Spinal cord (tissue), 10 donors: Measurements from ENCODE around the gene LINGO3. TPM values are rescaled to one million over a fixed set of nuclear protein-coding genes. Genes with fewer than 3 reads are reported as not detected.

Experiments used
- DNase-seq, 6 donors: peaks; one replicate each; pipeline versions ENCODE4 v3.0.0 to v3.0.0-alpha.2; 2013 to 2015; ENCODE audit warnings: low spot score in 6 of 6, low read depth in 4 of 6
- H3K27ac ChIP-seq: one replicate; pipeline ENCODE4 v1.5.1; 2013; ENCODE audit warnings: low read depth, low read length, control low read depth
- H3K27me3 ChIP-seq: one replicate; pipeline ENCODE4 v1.6.1; 2013; ENCODE audit warnings: low read length; ENCODE audit not compliant: control insufficient read depth, insufficient read depth
- H3K36me3 ChIP-seq: one replicate; pipeline ENCODE4 v1.6.1; 2013; ENCODE audit warnings: low read length; ENCODE audit not compliant: control insufficient read depth, insufficient read depth
- H3K4me1 ChIP-seq: one replicate; pipeline ENCODE4 v1.6.1; 2013; ENCODE audit warnings: low read length; ENCODE audit not compliant: control insufficient read depth, insufficient read depth
- H3K4me3 ChIP-seq: one replicate; pipeline ENCODE4 v1.5.1; 2013; ENCODE audit warnings: low read depth, low read length, control low read depth
- H3K9me3 ChIP-seq: one replicate; pipeline ENCODE4 v1.6.1; 2013; ENCODE audit warnings: low read length; ENCODE audit not compliant: control insufficient read depth, insufficient read depth
- WGBS: methylation state at CpG from one replicate; pipeline ENCODE4 v1.1.5; 2013; ENCODE audit warnings: missing lambda C conversion rate; ENCODE audit not compliant: insufficient coverage; 5-methylcytosine and 5-hydroxymethylcytosine counted together
- polyA plus RNA-seq, 2 donors: library from polyadenylated mRNA; unstranded; fragments of 120-200 nt; gene quantifications; one replicate each; pipeline ENCODE4 v1.2.1, GENCODE V29; 2013; ENCODE audit not compliant: insufficient read length in 2 of 2
- total RNA-seq, 2 donors: library from RNA; depleted of rRNA in 1 of 2; stranded (reverse); fragments of 120-200 nt in 1 of 2; fragments of >200 nt in 1 of 2; gene quantifications; one replicate each; pipeline versions ENCODE4 v1.2.3 to v1.2.4, GENCODE V29; 2013 to 2014
- donor health status: healthy.

The LINGO3 gene
- total and polyA plus RNA-seq, 4 donors = 0.94 to 7.4 (median 4.6) TPM

DNA sequence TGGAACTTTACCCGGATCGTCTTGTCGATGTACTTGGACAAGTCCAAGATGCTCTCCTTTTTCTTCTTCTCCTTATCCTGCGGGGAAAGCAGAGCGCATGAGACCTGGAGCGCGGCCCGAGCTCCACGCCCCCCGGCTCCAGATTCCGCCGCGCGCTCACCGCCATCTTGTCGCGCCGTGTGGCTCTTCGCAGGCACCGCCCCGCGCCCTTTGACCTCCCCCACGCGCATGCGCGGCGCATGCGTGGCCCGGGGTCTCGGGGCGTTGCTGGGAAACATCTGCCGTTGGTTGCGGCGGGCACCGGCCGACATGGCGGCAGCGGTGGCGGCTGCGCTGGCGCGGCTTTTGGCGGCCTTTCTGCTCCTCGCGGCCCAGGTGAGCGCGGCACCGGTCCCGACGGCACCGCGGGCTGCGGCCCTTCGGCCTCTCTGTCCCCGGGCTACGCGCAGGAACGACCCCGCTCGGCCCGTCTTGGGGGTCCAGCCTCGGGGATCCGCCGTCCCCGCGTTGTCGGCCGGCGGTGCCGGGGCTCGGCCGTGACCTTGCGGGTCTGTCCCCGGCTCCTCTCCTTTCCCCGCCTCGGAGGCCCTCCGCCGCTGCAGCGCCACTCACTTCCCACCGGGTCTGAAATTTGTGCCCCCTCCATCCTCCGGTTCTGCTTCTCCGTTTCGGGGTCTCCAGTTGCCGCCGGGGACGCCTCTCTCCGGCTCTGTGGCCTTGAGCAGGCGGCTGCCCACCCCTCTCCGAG, 20.6 kb upstream of the LINGO3 start, which contains the start of the genes LSM7 and SPPL2B:
TSS of gene LSM7 (minus strand) at position 186 of the 748 bp plus-strand sequence. CDS start at position 166, 20 bp downstream.
TSS of gene SPPL2B (plus strand) at position 284 of the 748 bp plus-strand sequence. CDS start at position 310, 26 bp downstream.
- Histone ChIP-seq H3K36me3 (peaks cover 48% of the 10 kb centered on the region), H3K9me3 (no peaks in the 10 kb centered on the region), H3K27ac (peak within 1 kb of the TSS; percentile 67), H3K4me1 (peaks cover 78% of the 10 kb centered on the region), H3K4me3 (peak within 1 kb of the TSS; percentile 93), H3K27me3 (no peaks in the 10 kb centered on the region)
- WGBS = 0% methylated on average over 89 of the region's 89 CpGs
- DNase-seq = peak; percentile 84 to 97 (median 90)

DNA sequence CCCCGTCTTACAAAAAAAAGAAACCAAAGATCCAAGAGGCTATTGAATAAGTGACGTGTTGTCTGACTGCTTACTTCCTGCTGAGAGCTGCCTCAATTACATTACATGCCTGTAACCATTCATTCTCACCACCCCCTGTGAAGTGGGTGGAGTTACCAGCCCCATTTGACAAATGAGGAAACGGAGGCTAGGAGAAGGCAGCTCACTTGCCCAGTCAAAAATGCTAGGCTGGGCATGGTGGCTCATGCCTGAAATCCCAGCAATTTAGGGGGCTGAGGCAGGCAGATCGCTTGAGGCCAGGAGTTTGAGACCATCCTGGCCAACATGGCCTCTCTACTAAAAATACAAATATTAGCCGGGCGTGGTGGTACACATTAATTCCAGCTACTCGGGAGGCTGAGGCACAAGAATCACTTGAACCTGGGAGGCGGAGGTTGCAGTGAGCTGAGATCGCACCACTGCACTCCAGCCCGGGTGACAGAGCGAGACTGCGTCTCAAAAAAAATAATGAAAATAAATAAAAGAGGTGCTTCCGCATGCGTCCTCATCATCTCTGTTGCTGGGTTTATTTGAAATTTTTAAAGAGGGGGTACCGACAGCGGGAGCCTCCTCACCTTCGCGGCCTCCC, 19.9 kb upstream of the LINGO3 start:
- Histone ChIP-seq H3K27me3 (no peaks in the 10 kb centered on the region), H3K36me3 (peaks cover 50% of the 10 kb centered on the region), H3K27ac (peak overlapping the region; percentile 67), H3K4me1 (peaks cover 71% of the 10 kb centered on the region), H3K4me3 (peak overlapping the region; percentile 93), H3K9me3 (no peaks in the 10 kb centered on the region)
- peak in 4 of 6 donors; percentile 42 to 93 (median 64) for DNase-seq
- WGBS = under 1% methylated on average over 15 of the region's 18 CpGs

DNA sequence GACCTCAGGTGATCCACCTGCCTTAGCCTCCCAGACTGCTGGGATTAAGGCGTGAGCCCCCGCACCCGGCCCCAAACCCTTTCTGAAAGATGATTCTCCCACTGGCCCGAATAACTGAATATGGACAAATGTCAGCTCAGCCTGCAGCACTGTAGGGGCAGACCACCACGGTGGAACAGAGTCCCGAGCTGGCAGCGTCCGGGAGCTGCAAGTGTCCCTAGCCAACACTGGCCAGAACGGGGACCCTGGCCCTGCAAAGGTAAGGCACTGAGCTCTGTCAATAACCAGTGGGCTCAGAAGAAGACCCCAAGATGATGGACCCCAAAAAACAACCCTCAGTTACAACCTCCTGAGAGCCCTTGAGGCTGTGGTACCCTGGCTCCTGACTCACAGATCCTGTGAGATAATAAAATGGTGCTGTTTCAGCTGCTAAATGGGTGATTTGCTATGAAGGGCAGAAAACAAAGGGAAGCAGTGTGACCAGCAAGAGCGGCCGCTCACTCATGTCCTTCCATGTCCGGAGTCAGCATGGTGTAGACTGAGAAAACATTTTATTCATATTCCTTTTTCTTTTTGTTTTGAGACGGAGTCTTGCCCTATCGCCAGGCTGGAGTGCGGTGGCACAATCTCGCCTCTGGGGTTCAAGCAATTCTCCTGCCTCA, 18.9 kb upstream of the LINGO3 start:
- Histone ChIP-seq H3K36me3 (peaks cover 54% of the 10 kb centered on the region), H3K9me3 (no peaks in the 10 kb centered on the region), H3K4me3 (no peak overlapping the region), H3K27ac (no peak overlapping the region), H3K4me1 (peaks cover 61% of the 10 kb centered on the region), H3K27me3 (no peaks in the 10 kb centered on the region)
- DNase-seq = no peak
- WGBS = 84% methylated on average over 9 of the region's 16 CpGs

DNA sequence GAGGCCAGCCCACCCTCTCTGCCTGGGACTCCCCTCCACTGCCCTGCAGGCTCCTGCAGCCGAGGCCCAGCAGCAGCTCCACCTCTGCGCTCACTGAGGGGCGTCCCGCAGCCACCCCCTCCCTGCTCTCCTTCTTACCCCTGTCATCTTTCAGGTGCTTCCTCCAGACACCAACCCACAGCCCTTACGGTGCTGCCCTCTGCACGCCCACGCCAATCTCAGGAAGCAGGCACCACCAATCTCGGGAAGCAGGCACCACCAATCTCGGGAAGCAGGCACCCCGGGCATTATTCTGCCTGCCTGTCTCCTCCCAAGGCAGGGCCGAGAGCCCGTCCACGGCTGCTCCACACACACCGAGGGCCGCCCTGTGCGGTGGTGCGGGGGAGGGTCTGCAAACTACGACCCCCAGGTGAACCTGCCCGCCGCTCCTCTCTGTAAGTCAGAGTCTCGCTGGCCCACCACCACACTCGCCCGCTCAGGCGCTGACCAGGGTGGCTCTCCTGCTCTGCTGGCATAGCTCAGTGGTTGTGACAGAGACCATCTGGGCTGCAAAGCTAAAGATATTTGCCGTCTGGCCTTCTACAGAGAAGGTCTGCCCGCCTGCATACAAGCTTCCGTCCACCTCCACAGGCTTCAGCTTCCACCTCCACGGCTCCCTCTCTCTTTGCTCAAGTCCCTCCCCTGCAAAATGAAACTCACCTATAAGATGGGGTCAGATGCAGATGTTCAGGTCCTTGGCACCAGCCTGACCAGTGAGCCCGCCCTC, 17.5 kb upstream of the LINGO3 start:
- no peak for DNase-seq
- peaks cover 64% of the 10 kb centered on the region for H3K36me3 ChIP-seq
- peaks cover 47% of the 10 kb centered on the region for H3K4me1 ChIP-seq

DNA sequence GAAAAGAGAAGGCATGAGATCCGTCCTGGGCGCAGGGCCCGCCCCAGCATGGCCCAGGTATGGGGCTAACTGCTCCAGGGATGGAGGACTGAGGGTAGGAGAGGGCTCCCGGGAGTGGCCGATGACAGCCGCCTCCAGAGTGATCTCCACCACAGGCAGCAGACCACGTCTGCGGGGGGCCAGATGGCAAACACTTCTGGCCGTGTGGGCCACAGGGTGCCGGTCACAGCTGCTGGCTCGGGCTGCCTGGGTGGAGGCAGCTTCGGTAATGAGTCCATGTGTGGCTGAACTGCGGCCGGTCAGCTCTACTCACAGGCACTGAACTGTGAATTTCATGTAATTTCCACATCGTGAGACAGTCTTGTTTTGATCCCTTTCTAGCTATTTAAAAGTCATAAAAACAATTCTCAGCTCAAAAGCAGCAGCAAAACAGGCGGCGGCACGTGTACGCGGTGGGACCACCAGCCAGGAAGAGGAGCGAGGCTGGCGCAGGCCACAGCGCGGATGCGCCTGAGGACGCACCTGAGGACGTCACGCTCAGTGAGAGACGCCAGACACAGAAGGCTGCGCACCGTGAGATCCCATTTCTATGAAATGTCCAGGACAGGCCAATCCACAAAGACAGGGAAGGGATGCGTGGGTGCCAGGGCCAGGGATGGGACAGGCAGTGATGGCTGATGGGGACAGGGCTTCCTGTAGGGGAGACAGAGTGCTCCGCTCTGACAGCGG, 16.4 kb upstream of the LINGO3 start:
- Histone ChIP-seq H3K9me3 (no peaks in the 10 kb centered on the region), H3K4me1 (peaks cover 36% of the 10 kb centered on the region), H3K27ac (no peak overlapping the region), H3K27me3 (no peaks in the 10 kb centered on the region), H3K36me3 (peaks cover 72% of the 10 kb centered on the region), H3K4me3 (no peak overlapping the region)
- WGBS = 79% methylated on average over 34 of the region's 34 CpGs
- DNase-seq = no peak

More for the DNA sequence above, 17.5 kb upstream of the LINGO3 start:
- H3K27me3 ChIP-seq = no peaks in the 10 kb centered on the region
- no peak overlapping the region for H3K27ac ChIP-seq
- no peaks in the 10 kb centered on the region for H3K9me3 ChIP-seq
- WGBS = 90% methylated on average over 27 of the region's 29 CpGs
- H3K4me3 ChIP-seq = no peak overlapping the region

DNA sequence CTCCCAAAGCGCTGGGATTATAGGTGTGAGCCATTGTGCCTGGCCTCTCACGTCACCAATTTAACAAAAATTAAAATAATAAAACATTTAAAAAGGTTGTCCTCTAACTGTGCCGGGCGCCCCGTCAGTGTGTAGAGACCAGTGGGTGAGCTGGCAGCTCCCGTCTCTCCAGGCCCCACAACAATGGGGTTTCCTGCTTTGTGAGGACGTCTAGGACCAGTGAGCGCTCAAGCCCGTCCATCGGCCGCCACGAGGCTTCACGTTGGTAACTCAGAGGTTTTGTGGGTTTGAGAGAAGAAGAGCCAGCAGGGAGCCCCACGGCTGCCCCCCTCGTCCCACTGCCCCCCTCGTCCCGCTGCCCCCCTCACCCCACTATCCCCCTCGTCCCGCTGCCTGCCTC, 15.8 kb upstream of the LINGO3 start:
- H3K27me3 ChIP-seq = no peaks in the 10 kb centered on the region
- WGBS = 100% methylated on average over 4 of the region's 19 CpGs
- no peak overlapping the region for H3K27ac ChIP-seq
- peaks cover 30% of the 10 kb centered on the region for H3K4me1 ChIP-seq
- H3K36me3 ChIP-seq = peaks cover 76% of the 10 kb centered on the region
- DNase-seq = no peak
- no peaks in the 10 kb centered on the region for H3K9me3 ChIP-seq
- no peak overlapping the region for H3K4me3 ChIP-seq

DNA sequence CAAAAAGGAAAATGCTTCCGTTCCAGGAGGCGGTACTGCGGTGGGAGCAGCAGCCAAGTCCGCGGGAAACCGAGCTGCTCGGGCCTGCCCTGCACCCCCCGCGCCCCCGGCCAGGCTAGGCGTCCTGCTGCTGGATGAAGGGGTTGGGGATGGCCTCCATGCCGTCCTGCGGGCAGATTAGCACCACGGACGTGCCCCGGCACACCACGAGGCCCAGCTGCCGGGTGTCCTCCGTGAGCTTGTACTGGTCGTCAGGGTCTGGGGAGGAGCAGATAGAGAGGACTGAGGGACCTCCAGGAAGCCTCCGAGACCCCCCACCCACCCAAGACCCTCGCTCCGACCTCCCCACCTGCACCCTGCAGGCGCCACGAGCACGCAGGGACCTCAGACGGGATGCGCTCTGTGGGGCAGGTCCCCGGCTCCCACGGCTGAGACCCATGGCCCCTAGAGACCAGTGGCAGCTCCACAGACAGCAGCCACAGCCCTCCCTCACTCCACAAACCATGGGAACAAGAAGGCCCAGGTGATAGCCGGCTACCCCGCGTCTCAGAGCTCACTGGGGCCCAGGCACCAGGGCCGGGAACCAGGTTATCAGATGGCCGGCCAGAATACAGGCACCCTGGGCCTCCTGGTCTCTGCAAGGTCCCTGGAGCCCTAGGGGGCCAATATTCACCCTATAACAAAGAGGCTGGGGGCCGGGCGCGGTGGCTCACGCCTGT, 13.8 kb upstream of the LINGO3 start:
- Histone ChIP-seq H3K36me3 (peaks cover 78% of the 10 kb centered on the region), H3K9me3 (no peaks in the 10 kb centered on the region), H3K27ac (no peak overlapping the region), H3K4me3 (no peak overlapping the region), H3K4me1 (peaks cover 17% of the 10 kb centered on the region), H3K27me3 (no peaks in the 10 kb centered on the region)
- WGBS = 90% methylated on average over 28 of the region's 39 CpGs
- DNase-seq = no peak

DNA sequence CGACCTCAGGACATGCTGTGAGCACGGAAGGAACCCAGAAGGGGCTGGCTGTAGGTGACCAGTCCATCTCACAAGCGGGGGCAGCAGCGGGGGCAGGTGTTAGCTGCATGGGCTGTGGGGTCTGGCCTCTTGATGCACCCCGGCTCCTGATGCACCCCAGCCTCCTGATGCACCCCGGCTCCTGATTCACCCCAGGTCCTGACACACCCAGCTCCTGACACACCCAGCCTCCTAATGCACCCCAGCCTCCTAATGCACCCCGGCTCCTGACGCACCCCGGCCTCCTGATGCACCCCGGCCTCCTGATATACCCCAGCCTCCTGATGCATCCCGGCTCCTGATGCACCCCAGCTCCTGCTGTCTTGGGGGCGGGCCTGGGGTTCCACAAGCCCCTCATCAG, 13.0 kb upstream of the LINGO3 start:
- Histone ChIP-seq H3K27ac (no peak overlapping the region), H3K9me3 (no peaks in the 10 kb centered on the region), H3K36me3 (peaks cover 72% of the 10 kb centered on the region), H3K4me3 (no peak overlapping the region), H3K27me3 (no peaks in the 10 kb centered on the region), H3K4me1 (peaks cover 18% of the 10 kb centered on the region)
- 90% methylated on average over 11 of the region's 12 CpGs for WGBS
- no peak for DNase-seq
